ENCODE results near the gene GNAZ.

DNA sequence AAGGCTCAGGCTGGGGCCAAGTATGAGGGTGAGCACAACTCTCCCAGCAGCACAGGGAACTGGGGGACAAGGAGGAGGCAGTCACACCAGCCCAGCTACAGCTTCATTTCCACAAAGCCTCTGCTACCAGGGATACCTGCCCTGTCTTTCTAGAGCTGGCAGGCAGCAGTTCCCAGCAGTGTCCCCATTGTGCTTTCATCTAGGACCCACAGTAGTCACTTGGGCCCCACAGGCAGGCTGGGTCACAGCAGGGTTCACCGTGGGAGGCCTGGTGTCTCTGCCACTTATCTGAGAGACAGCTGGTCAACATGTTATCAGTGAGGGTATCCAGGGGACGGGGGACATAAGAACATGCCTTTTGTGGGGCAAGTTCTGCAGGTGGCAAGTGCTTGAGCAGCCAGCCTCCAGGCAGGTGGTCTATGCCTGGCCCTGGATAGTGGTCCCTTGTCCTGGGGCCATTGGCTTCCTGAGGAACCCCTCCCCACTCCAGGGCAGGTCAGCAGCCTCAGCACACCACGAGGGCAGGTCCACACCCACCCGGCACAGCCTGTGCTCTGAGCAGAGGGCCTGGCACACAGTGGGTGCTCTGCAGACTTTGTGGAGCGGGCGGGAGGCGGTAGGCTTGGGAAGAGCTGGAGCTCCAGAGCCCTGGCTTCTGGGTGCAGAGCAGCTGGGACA is 29.9 kb downstream of the GNAZ start:
- TF ChIP-seq CHD2 (IDR thresholded peaks at IDR 0.05; ENCODE audit: low read length), result no peak
- TF ChIP-seq, protein P1, sequence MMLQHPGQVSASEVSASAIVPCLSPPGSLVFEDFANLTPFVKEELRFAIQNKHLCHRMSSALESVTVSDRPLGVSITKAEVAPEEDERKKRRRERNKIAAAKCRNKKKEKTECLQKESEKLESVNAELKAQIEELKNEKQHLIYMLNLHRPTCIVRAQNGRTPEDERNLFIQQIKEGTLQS (IDR thresholded peaks at IDR 0.05; ENCODE audit: insufficient read depth, low read depth, low read length), result no peak
- no peak for TF ChIP-seq EZH2 (IDR thresholded peaks at IDR 0.05; ENCODE audit: low read depth, low read length, severe bottlenecking)
- TF ChIP-seq, protein P2, sequence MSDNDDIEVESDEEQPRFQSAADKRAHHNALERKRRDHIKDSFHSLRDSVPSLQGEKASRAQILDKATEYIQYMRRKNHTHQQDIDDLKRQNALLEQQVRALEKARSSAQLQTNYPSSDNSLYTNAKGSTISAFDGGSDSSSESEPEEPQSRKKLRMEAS (IDR thresholded peaks at IDR 0.05), result no peak
- TF ChIP-seq, protein P3, sequence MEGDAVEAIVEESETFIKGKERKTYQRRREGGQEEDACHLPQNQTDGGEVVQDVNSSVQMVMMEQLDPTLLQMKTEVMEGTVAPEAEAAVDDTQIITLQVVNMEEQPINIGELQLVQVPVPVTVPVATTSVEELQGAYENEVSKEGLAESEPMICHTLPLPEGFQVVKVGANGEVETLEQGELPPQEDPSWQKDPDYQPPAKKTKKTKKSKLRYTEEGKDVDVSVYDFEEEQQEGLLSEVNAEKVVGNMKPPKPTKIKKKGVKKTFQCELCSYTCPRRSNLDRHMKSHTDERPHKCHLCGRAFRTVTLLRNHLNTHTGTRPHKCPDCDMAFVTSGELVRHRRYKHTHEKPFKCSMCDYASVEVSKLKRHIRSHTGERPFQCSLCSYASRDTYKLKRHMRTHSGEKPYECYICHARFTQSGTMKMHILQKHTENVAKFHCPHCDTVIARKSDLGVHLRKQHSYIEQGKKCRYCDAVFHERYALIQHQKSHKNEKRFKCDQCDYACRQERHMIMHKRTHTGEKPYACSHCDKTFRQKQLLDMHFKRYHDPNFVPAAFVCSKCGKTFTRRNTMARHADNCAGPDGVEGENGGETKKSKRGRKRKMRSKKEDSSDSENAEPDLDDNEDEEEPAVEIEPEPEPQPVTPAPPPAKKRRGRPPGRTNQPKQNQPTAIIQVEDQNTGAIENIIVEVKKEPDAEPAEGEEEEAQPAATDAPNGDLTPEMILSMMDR (IDR thresholded peaks at IDR 0.05; ENCODE audit: control extremely low read depth in 1 of 3, insufficient read depth in 1 of 3, low read depth in 1 of 3, low read length in 3 of 3), result no peak
- TF ChIP-seq EP300 (IDR thresholded peaks at IDR 0.05; ENCODE audit: borderline replicate concordance in 1 of 2, low read depth in 2 of 2, low read length in 2 of 2), result no peak
- TF ChIP-seq RXRA (IDR thresholded peaks at IDR 0.05; ENCODE audit: insufficient read depth, low read depth, low read length), result no peak
